ENCODE data around the gene NOTCH1. TPM values are rescaled to one million over a fixed set of nuclear protein-coding genes. Genes with fewer than 3 reads are reported as not detected.

NOTCH1 gene
- total RNA-seq, 1 experiment from 2014 or later, result 37.2 TPM

GRCh38 chr9:136474021-136474640 lies 71.7 kb downstream of the NOTCH1 start:
- POLR2A ChIA-PET (ENCODE audit: low non-redundant PET), result no interaction called here
- CTCF ChIA-PET, result no interaction called here
- no peak for TF ChIP-seq EZH2 (IDR thresholded peaks at IDR 0.05; ENCODE audit: borderline replicate concordance, low read depth, low read length, poor library complexity, severe bottlenecking)
- no peak for TF ChIP-seq CTCF (conservative IDR thresholded peaks at IDR 0.05; ENCODE audit: low read depth, low read length)
- no peak overlapping the region for H3K4me3 ChIP-seq (ENCODE audit: low read depth, low read length, poor library complexity, severe bottlenecking)
- no peaks in the 10 kb centered on the region for H3K27me3 ChIP-seq (replicated peaks; ENCODE audit: insufficient read depth, low read depth, low read length, poor library complexity)
- BruUV-seq (replicated peaks), result no TSS peak
- peaks cover 82% of the 10 kb centered on the region for H3K36me3 ChIP-seq (ENCODE audit: insufficient read depth, low read length, poor library complexity, severe bottlenecking)
- intact Hi-C loops (cut with micrococcal nuclease; ENCODE audit: unreplicated experiment), result no loop called here
- no peak overlapping the region for H3K27ac ChIP-seq (ENCODE audit: low read depth, low read length, poor library complexity, severe bottlenecking)
- no peaks in the 10 kb centered on the region for H3K9me3 ChIP-seq (ENCODE audit: low read depth, low read length, poor library complexity, severe bottlenecking)
- H3K4me1 ChIP-seq (ENCODE audit: insufficient read depth, low read length, poor library complexity, severe bottlenecking), result no peaks in the 10 kb centered on the region
- no peak for DNase-seq (ENCODE audit: low spot score)

GRCh38 chr9:136473354-136473721 lies 72.5 kb downstream of the NOTCH1 start:
- Histone ChIP-seq H3K4me1 (ENCODE audit: insufficient read depth, low read length, poor library complexity, severe bottlenecking) (no peaks in the 10 kb centered on the region), H3K27me3 (replicated peaks; ENCODE audit: insufficient read depth, low read depth, low read length, poor library complexity) (no peaks in the 10 kb centered on the region), H3K4me3 (ENCODE audit: low read depth, low read length, poor library complexity, severe bottlenecking) (no peak overlapping the region), H3K9me3 (ENCODE audit: low read depth, low read length, poor library complexity, severe bottlenecking) (no peaks in the 10 kb centered on the region), H3K27ac (ENCODE audit: low read depth, low read length, poor library complexity, severe bottlenecking) (no peak overlapping the region), H3K36me3 (ENCODE audit: insufficient read depth, low read length, poor library complexity, severe bottlenecking) (peaks cover 86% of the 10 kb centered on the region)
- TF ChIP-seq EZH2 (IDR thresholded peaks at IDR 0.05; ENCODE audit: borderline replicate concordance, low read depth, low read length, poor library complexity, severe bottlenecking) (no peak), CTCF (conservative IDR thresholded peaks at IDR 0.05; ENCODE audit: low read depth, low read length) (no peak)
- no peak for DNase-seq (ENCODE audit: low spot score)
- BruUV-seq (replicated peaks), result no TSS peak
- intact Hi-C loops (cut with micrococcal nuclease; ENCODE audit: unreplicated experiment), result no loop called here
- ChIA-PET POLR2A (ENCODE audit: low non-redundant PET) (no interaction called here), CTCF (no interaction called here)

DNA sequence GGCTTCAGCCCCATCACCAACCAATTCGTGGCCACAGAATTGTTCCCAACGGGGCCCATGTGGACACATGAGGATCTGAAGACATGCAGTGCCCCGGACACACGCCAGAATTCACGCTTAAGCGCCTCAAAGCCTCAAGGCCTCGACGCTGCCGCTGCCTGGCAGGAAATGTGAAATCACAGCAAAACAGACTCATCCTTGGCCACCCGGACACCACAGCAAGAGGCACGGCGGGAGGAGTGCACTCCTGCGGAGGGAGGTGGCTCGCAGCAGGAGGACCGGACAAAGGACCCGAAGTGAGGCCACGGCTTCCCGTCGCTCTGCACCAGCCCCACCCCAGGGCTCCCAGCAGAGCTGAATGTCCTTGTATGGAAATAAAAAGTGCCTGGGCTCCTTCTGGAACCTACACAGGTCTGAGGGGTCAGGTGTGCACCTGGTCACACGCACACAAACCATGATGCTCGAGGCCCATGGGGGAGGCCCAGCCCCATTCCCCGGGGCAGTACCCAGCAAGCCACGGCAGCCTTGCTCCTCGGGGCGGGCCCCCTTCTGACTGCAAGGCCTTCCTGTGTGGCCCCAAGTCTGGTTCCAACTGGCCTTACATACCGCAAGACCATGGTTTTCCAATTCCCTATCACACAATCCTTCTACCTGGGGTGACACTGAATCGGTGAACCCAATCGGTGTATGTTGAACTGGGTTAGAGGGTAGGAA lies 73.1 kb downstream of the NOTCH1 start:
- ChIA-PET POLR2A (ENCODE audit: low non-redundant PET) (no interaction called here), CTCF (no interaction called here)
- intact Hi-C loops (cut with micrococcal nuclease; ENCODE audit: unreplicated experiment), result no loop called here
- Histone ChIP-seq H3K9me3 (ENCODE audit: low read depth, low read length, poor library complexity, severe bottlenecking) (no peaks in the 10 kb centered on the region), H3K27ac (ENCODE audit: low read depth, low read length, poor library complexity, severe bottlenecking) (no peak overlapping the region), H3K36me3 (ENCODE audit: insufficient read depth, low read length, poor library complexity, severe bottlenecking) (peaks cover 89% of the 10 kb centered on the region), H3K27me3 (replicated peaks; ENCODE audit: insufficient read depth, low read depth, low read length, poor library complexity) (no peaks in the 10 kb centered on the region), H3K4me3 (ENCODE audit: low read depth, low read length, poor library complexity, severe bottlenecking) (no peak overlapping the region), H3K4me1 (ENCODE audit: insufficient read depth, low read length, poor library complexity, severe bottlenecking) (no peaks in the 10 kb centered on the region)
- TF ChIP-seq EZH2 (IDR thresholded peaks at IDR 0.05; ENCODE audit: borderline replicate concordance, low read depth, low read length, poor library complexity, severe bottlenecking) (no peak), CTCF (conservative IDR thresholded peaks at IDR 0.05; ENCODE audit: low read depth, low read length) (no peak)
- BruUV-seq (replicated peaks), result no TSS peak
- DNase-seq (ENCODE audit: low spot score), result no peak

Data from A673 (cell line).